Measurements from ENCODE around the gene TUBA4B.

Gene TUBA4B

DNA sequence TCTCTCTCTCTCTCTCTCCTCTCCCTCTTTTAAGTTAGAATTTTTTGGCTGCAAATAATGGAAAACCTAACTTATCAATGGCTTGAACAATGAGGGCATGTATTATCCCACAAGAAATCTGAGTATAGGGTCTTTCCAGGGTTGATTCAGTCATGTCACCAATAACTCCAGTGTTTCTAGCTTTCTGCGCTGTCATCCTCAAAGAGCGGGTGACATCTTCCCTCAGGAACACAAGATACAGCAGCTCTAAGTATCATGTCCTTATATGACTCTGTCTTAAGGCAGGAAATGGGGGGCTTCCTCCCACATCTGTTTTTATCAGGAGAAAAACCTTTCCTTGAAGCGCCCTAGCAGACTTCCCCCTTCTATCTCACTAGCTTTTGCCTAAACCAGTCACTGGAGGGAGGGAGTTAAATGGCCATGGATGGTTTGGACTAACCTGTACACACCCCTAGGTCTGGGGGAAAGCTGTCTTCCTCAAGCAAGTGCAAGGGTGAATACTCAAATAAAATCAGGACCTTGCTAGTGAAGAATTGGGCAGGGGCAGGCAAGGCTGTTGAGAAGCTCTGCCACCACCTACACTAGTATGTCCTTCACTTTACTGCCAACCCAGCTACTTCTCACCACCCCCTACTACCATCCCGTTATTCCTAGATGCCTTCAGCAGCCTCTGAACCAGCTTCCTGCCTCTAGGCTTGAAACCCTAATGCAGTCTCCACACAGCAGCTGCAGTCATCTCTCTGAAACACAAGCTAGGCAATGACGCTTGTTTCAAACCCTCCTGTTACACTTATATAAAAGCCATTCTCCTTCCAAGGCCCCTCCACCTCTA, 8.2 kb downstream of the TUBA4B start:
- no peak for DNase-seq (ENCODE audit: low read depth)
- TF ChIP-seq CTCF (IDR thresholded peaks at IDR 0.05; ENCODE audit: insufficient read depth, low read depth, low read length, missing control alignments), result no peak
- no peak overlapping the region for H3K4me3 ChIP-seq (ENCODE audit: low read depth, low read length)

GRCh38 chr2:219266232-219266631, 13.2 kb downstream of the TUBA4B start:
- H3K4me3 ChIP-seq (ENCODE audit: low read depth, low read length), result no peak overlapping the region
- no peak for DNase-seq (ENCODE audit: low read depth)
- no peak for TF ChIP-seq CTCF (IDR thresholded peaks at IDR 0.05; ENCODE audit: insufficient read depth, low read depth, low read length, missing control alignments)

DNA sequence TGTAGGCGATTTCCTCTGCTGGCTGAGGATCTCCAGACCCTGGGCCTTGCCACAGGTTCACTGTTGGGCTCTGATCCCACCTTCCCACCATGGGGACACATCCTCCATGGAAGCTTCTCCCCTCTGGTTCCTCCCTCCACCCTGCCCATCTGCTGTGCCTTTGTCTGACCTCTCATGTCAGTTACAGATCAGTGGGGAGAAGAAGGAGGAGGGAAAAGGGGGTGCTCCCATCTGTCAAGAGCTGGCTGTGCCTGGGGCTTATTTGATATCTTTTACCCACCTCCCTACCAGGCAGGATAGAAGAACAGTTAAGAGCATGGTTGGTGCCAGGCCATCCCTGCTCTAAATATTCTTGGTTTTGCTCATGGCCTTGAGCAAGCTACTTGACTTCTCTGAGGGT, 13.8 kb downstream of the TUBA4B start:
- no peak overlapping the region for H3K4me3 ChIP-seq (ENCODE audit: low read depth, low read length)
- DNase-seq (ENCODE audit: low read depth), result no peak
- no peak for TF ChIP-seq CTCF (IDR thresholded peaks at IDR 0.05; ENCODE audit: insufficient read depth, low read depth, low read length, missing control alignments)

- TF ChIP-seq CTCF (IDR thresholded peaks at IDR 0.05; ENCODE audit: insufficient read depth, low read depth, low read length, missing control alignments), result no peak
- no peak overlapping the region for H3K4me3 ChIP-seq (ENCODE audit: low read depth, low read length)
- DNase-seq (ENCODE audit: low read depth), result no peak
Observed at GRCh38 chr2:219268294-219268693, 15.3 kb downstream of the TUBA4B start.

DNA sequence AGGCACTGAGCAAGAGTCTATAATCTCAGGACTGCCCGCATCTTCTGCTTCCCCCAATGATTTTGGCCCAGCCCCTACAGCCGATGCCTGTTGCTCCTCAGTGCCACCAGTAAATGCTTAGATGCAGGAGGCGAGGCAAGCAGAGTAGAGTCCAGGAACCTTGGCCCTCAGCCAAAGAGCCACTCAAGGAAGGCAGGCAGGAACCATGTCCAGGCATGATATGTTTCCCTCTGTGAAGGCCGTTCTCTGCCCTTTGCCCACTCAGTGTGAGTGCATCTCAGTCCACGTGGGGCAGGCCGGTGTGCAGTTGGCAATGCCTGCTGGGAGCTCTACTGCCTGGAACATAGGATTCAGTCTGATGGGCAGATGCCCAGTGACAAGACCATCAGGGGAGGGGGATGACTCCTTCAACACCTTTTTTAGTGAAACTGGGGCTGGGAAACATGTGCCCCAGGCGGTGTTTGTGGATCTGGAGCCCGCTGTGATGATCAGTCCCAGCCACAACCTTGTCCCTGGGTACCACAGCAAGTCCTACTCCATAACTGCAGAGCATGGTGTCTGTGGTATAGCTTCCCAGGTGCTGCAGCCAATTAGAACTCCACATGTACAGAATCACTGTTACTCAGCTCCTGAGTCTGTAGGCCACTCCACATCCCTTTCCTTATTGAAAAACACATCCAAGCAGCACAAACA, 16.5 kb downstream of the TUBA4B start:
- no peak overlapping the region for H3K4me3 ChIP-seq (ENCODE audit: low read depth, low read length)
- no peak for DNase-seq (ENCODE audit: low read depth)
- no peak for TF ChIP-seq CTCF (IDR thresholded peaks at IDR 0.05; ENCODE audit: insufficient read depth, low read depth, low read length, missing control alignments)

DNA sequence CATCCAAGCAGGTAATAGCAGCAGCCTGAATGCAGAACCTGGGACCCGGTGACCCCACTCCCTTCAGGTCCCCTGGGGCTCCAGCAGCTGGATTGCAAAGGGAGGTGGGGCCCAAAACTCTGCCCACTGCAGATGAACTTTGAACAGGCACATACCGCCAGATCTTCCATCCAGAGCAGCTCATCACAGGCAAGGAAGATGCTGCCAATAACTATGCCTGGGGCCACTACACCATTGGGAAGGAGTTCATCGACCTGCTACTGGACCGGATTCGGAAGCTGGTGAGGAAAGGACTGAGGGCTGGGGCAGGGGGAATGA, 17.0 kb downstream of the TUBA4B start:
- H3K4me3 ChIP-seq (ENCODE audit: low read depth, low read length), result no peak overlapping the region
- DNase-seq (ENCODE audit: low read depth), result no peak
- no peak for TF ChIP-seq CTCF (IDR thresholded peaks at IDR 0.05; ENCODE audit: insufficient read depth, low read depth, low read length, missing control alignments)
